Measurements from ENCODE around the gene PNMA6E. TPM values are rescaled to one million over a fixed set of nuclear protein-coding genes. Genes with fewer than 3 reads are reported as not detected.

Gene PNMA6E
- total and polyA plus RNA-seq, 2 donors (not counting 3 experiments of a cell fraction or from before 2014, with no cell fraction given) = not detected

DNA sequence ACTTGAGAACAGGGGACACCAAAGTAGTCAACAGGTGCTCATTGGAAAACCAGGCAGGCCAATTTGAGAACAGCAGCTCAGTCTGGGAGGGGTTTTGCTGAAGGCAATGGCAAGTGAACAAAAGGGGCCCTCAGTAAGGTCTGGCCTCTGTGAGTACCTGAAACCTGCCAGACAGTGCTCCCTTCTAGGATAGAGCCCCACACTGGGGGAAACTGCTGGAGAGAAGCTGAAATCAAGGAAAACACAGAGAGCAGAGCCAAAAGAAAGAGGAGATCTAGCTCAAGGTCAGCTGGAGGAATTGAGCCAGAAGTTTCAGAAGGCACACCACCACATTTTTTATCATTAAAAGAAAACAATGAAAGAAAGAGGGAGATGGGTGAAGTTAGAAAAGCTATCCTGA lies 28.2 kb downstream of the PNMA6E start:
- no peak overlapping the region for H3K9ac ChIP-seq (replicated peaks; ENCODE audit: extremely low read depth, insufficient read depth, low read length)
- H3K4me3 ChIP-seq (replicated peaks in 1 of 3; ENCODE audit: insufficient read depth in 1 of 3, low read depth in 1 of 3, low read length in 3 of 3) = no peak overlapping the region
- TF ChIP-seq, protein P1, sequence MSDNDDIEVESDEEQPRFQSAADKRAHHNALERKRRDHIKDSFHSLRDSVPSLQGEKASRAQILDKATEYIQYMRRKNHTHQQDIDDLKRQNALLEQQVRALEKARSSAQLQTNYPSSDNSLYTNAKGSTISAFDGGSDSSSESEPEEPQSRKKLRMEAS (IDR thresholded peaks at IDR 0.05; ENCODE audit: insufficient read depth, insufficient read length) = no peak
- TF ChIP-seq POLR2AphosphoS5 (IDR thresholded peaks at IDR 0.05; ENCODE audit: insufficient read depth, low read depth, low read length) = no peak
- TF ChIP-seq, protein P2, sequence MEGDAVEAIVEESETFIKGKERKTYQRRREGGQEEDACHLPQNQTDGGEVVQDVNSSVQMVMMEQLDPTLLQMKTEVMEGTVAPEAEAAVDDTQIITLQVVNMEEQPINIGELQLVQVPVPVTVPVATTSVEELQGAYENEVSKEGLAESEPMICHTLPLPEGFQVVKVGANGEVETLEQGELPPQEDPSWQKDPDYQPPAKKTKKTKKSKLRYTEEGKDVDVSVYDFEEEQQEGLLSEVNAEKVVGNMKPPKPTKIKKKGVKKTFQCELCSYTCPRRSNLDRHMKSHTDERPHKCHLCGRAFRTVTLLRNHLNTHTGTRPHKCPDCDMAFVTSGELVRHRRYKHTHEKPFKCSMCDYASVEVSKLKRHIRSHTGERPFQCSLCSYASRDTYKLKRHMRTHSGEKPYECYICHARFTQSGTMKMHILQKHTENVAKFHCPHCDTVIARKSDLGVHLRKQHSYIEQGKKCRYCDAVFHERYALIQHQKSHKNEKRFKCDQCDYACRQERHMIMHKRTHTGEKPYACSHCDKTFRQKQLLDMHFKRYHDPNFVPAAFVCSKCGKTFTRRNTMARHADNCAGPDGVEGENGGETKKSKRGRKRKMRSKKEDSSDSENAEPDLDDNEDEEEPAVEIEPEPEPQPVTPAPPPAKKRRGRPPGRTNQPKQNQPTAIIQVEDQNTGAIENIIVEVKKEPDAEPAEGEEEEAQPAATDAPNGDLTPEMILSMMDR (IDR thresholded peaks at IDR 0.05; ENCODE audit: extremely low read depth in 1 of 2, insufficient read depth in 1 of 2, low read depth in 1 of 2, low read length in 2 of 2) = no peak
- TF ChIP-seq FOS (IDR thresholded peaks at IDR 0.05; ENCODE audit: borderline replicate concordance, insufficient read depth, low read length) = no peak
- no peak for TF ChIP-seq MYC (IDR thresholded peaks at IDR 0.05; ENCODE audit: low read depth, low read length)
- TF ChIP-seq POLR2A (IDR thresholded peaks at IDR 0.05; ENCODE audit: low read depth, low read length) = no peak
- no peak for TF ChIP-seq GATA2 (IDR thresholded peaks at IDR 0.05; ENCODE audit: insufficient read depth, insufficient read length, low read depth, low read length)
- TF ChIP-seq JUN (IDR thresholded peaks at IDR 0.05; ENCODE audit: borderline replicate concordance, insufficient read depth, insufficient read length, low read depth) = no peak
- TF ChIP-seq EZH2 (IDR thresholded peaks at IDR 0.05; ENCODE audit: borderline replicate concordance, low read depth, low read length, severe bottlenecking) = no peak
- H3K79me2 ChIP-seq (ENCODE audit: control insufficient read depth, insufficient read depth, low read length) = no peaks in the 10 kb centered on the region
- CTCF ChIA-PET = no interaction called here
- H3K27ac ChIP-seq (ENCODE audit: insufficient read depth, low read depth, low read length) = no peak overlapping the region
- BruUV-seq (replicated peaks) = no TSS peak
- no peak overlapping the region for H2AFZ ChIP-seq (ENCODE audit: low read depth, low read length)
- H3K4me2 ChIP-seq (ENCODE audit: insufficient read depth, low read length) = no peak overlapping the region
- H3K36me3 ChIP-seq (ENCODE audit: control insufficient read depth in 2 of 2, extremely low read depth in 1 of 2, insufficient read depth in 2 of 2, low read length in 2 of 2) = no peaks in the 10 kb centered on the region
- FAIRE-seq (no peak), DNase-seq (ENCODE audit: low read depth, low spot score) (no peak)
- no peaks in the 10 kb centered on the region for H3K9me1 ChIP-seq (replicated peaks; ENCODE audit: control insufficient read depth, extremely low read depth, insufficient read depth, low read length)
- H3K9me3 ChIP-seq (replicated peaks; ENCODE audit: control insufficient read depth, insufficient read depth, low read length) = no peaks in the 10 kb centered on the region
- peaks cover 0 to 2% of the 10 kb centered on the region in 2 experiments for H3K27me3 ChIP-seq (ENCODE audit: control insufficient read depth in 2 of 2, insufficient read depth in 2 of 2, low read length in 2 of 2)
- POLR2A ChIA-PET = no interaction called here
- dilution Hi-C loops (cut with MboI; ENCODE audit: extremely low pct_ligation_motif_present, low sequenced_read_pairs) (no loop called here), intact Hi-C loops (cut with micrococcal nuclease) (no loop called here)
- no peaks in the 10 kb centered on the region for H3K4me1 ChIP-seq (ENCODE audit: control insufficient read depth, extremely low read depth, insufficient read depth, low read length)
- H4K20me1 ChIP-seq (replicated peaks; ENCODE audit: control insufficient read depth, extremely low read depth, insufficient read depth, low read length) = no peaks in the 10 kb centered on the region
